DND-41 (cell line): ENCODE data around the gene ZBTB7B.

Experiments
- ATAC-seq: fragments of 200-7000 bp; cut with Tn5 transposase; 3 replicates; pipeline ENCODE4 v1.9.1; 2021; ENCODE audit warnings: low read depth; ENCODE audit not compliant: insufficient read depth
- DNase-seq: peaks from one replicate; pipeline ENCODE4 v3.0.0-alpha.2; 2020
- H2AFZ ChIP-seq: 2 replicates; pipeline ENCODE4 v1.6.0; 2012; ENCODE audit warnings: low read depth, low read length
- H3K27ac ChIP-seq: 2 replicates; pipeline ENCODE4 v1.5.1; 2012; ENCODE audit warnings: low read length, inconsistent platforms
- H3K27me3 ChIP-seq: fragments of 200-600 bp; sonication (generic); 2 replicates; pipeline ENCODE4 v1.6.0; 2012; ENCODE audit warnings: low read length, mild to moderate bottlenecking, inconsistent platforms; ENCODE audit not compliant: insufficient read depth, poor library complexity
- H3K36me3 ChIP-seq: 2 replicates; pipeline ENCODE4 v1.5.1; 2012; ENCODE audit warnings: low read length, inconsistent platforms; ENCODE audit not compliant: insufficient read depth
- H3K4me1 ChIP-seq: 2 replicates; pipeline ENCODE4 v1.5.1; 2012; ENCODE audit warnings: mild to moderate bottlenecking, low read length; ENCODE audit not compliant: insufficient read depth
- H3K4me2 ChIP-seq: 2 replicates; pipeline ENCODE4 v1.6.0; 2012; ENCODE audit warnings: mild to moderate bottlenecking, moderate library complexity, low read length, inconsistent platforms; ENCODE audit not compliant: insufficient read depth
- H3K4me3 ChIP-seq, 2 experiments: fragments of 200-600 bp in 1 of 2; shearing (Covaris generic) in 1 of 2; 2 replicates each; pipeline ENCODE4 v1.5.1; 2012 to 2016; ENCODE audit warnings: inconsistent platforms in 2 of 2, low read length in 2 of 2, mild to moderate bottlenecking in 2 of 2, low read depth in 1 of 2, moderate library complexity in 1 of 2
- H3K79me2 ChIP-seq: 2 replicates; pipeline ENCODE4 v1.6.0; 2012; ENCODE audit warnings: low read length, inconsistent platforms; ENCODE audit not compliant: insufficient read depth
- H3K9ac ChIP-seq: 2 replicates; pipeline ENCODE4 v1.6.0; 2012; ENCODE audit warnings: low read depth, mild to moderate bottlenecking, inconsistent platforms, low read length, moderate library complexity
- H3K9me3 ChIP-seq: 2 replicates; pipeline ENCODE4 v1.5.1; 2012; ENCODE audit warnings: low read length, moderate library complexity, mild to moderate bottlenecking, inconsistent platforms; ENCODE audit not compliant: insufficient read depth, severe bottlenecking
- H4K20me1 ChIP-seq: 2 replicates; pipeline ENCODE4 v1.6.0; 2012; ENCODE audit warnings: low read length; ENCODE audit not compliant: insufficient read depth
- CTCF ChIP-seq: IDR thresholded peaks from 2 replicates; pipeline ENCODE4 v1.5.1; 2012; ENCODE audit warnings: borderline replicate concordance, low read length, moderate library complexity, mild to moderate bottlenecking; ENCODE audit not compliant: poor library complexity, severe bottlenecking; ENCODE audit errors: extremely low read depth
- EZH2 ChIP-seq: IDR thresholded peaks from 3 replicates; pipeline ENCODE4 v1.6.1; 2012; ENCODE audit warnings: borderline replicate concordance, low read depth, mild to moderate bottlenecking, moderate library complexity, low read length, inconsistent platforms; ENCODE audit not compliant: severe bottlenecking

Gene ZBTB7B

DNA sequence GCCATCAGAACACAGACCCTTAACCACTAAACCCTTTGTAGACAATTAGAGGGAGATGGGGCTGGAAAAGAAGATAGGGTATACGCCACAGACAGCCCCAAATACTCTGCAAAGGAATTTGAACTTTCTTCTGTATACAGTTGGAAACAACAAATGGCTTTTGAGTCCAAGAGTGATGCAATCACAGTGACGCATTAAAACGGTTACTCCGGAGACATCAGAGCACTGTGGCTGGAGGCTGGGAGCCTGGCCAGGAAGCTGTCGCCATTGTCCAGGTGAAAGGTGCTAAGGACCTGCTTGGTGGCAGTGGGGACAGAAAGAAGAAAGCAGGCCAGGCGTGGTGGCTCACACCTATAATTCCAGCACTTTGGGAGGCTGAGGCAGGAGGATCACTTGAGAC, 15.3 kb upstream of the ZBTB7B start:
- Histone ChIP-seq H3K27me3 (no peaks in the 10 kb centered on the region), H3K4me1 (peaks cover 18% of the 10 kb centered on the region), H3K36me3 (peaks cover 39% of the 10 kb centered on the region), H2AFZ (no peak overlapping the region), H3K79me2 (peaks cover 25% of the 10 kb centered on the region), H3K4me2 (no peak overlapping the region), H4K20me1 (peaks cover 34% of the 10 kb centered on the region), H3K9me3 (no peaks in the 10 kb centered on the region), H3K4me3 (no peak overlapping the region), H3K27ac (no peak overlapping the region), H3K9ac (no peak overlapping the region)
- TF ChIP-seq EZH2 (no peak), CTCF (no peak)
- DNase-seq (no peak), ATAC-seq (no peak)

GRCh38 chr1:154988058-154988954, 14.3 kb upstream of the ZBTB7B start:
- peaks cover 18% of the 10 kb centered on the region for H3K79me2 ChIP-seq
- no peaks in the 10 kb centered on the region for H3K27me3 ChIP-seq
- H3K36me3 ChIP-seq, result peaks cover 39% of the 10 kb centered on the region
- H3K9ac ChIP-seq, result no peak overlapping the region
- no peaks in the 10 kb centered on the region for H3K9me3 ChIP-seq
- H3K4me2 ChIP-seq, result no peak overlapping the region
- no peak for DNase-seq
- H3K4me3 ChIP-seq, result no peak overlapping the region
- H3K27ac ChIP-seq, result no peak overlapping the region
- H2AFZ ChIP-seq, result no peak overlapping the region
- H4K20me1 ChIP-seq, result peaks cover 40% of the 10 kb centered on the region
- peaks cover 13% of the 10 kb centered on the region for H3K4me1 ChIP-seq
- TF ChIP-seq CTCF (peak; percentile 7), EZH2 (no peak)
- ATAC-seq, result no peak

GRCh38 chr1:154989195-154989860, 13.3 kb upstream of the ZBTB7B start:
- Histone ChIP-seq H3K9me3 (no peaks in the 10 kb centered on the region), H2AFZ (no peak overlapping the region), H3K27me3 (no peaks in the 10 kb centered on the region), H3K36me3 (peaks cover 39% of the 10 kb centered on the region), H3K4me3 (no peak overlapping the region), H3K4me2 (no peak overlapping the region), H3K9ac (no peak overlapping the region), H3K4me1 (peaks cover 5% of the 10 kb centered on the region; the same call in 1 of the 2 replicates), H4K20me1 (peaks cover 49% of the 10 kb centered on the region), H3K27ac (no peak overlapping the region), H3K79me2 (peaks cover 8% of the 10 kb centered on the region; the same call in 1 of the 2 replicates)
- DNase-seq (no peak), ATAC-seq (no peak)
- TF ChIP-seq EZH2, result no peak
- no peak for TF ChIP-seq CTCF
